ENCODE results near the gene SLC26A6.

SLC26A6 gene

GRCh38 chr3:48648188-48648850 lies 13.1 kb upstream of the SLC26A6 start:
- H3K36me3 ChIP-seq (ENCODE audit: control insufficient read depth in 2 of 2, insufficient read depth in 2 of 2, low read length in 2 of 2) = no peaks in the 10 kb centered on the region
- no peak overlapping the region for H3K9ac ChIP-seq (ENCODE audit: low read depth in 1 of 2, low read length in 2 of 2)
- H3K4me1 ChIP-seq (ENCODE audit: control insufficient read depth in 2 of 2, insufficient read depth in 2 of 2, low read length in 2 of 2) = peaks cover 0 to 3% of the 10 kb centered on the region in 2 donors
- H3K27ac ChIP-seq (ENCODE audit: low read depth in 2 of 2, low read length in 2 of 2) = no peak overlapping the region
- H3K9me3 ChIP-seq (ENCODE audit: control insufficient read depth in 2 of 2, low read length in 2 of 2) = no peaks in the 10 kb centered on the region
- H3K27me3 ChIP-seq (ENCODE audit: control insufficient read depth in 2 of 2, insufficient read depth in 2 of 2, low read length in 2 of 2) = no peaks in the 10 kb centered on the region
- no peak overlapping the region for H3K4me3 ChIP-seq (ENCODE audit: low read length in 2 of 2)

GRCh38 chr3:48647714-48648113 lies 12.5 kb upstream of the SLC26A6 start:
- Histone ChIP-seq H3K4me3 (ENCODE audit: low read length in 2 of 2) (no peak overlapping the region), H3K27ac (ENCODE audit: low read depth in 2 of 2, low read length in 2 of 2) (no peak overlapping the region), H3K9ac (ENCODE audit: low read depth in 1 of 2, low read length in 2 of 2) (no peak overlapping the region), H3K27me3 (ENCODE audit: control insufficient read depth in 2 of 2, insufficient read depth in 2 of 2, low read length in 2 of 2) (no peaks in the 10 kb centered on the region), H3K9me3 (ENCODE audit: control insufficient read depth in 2 of 2, low read length in 2 of 2) (no peaks in the 10 kb centered on the region), H3K4me1 (ENCODE audit: control insufficient read depth in 2 of 2, insufficient read depth in 2 of 2, low read length in 2 of 2) (peaks cover 0 to 3% of the 10 kb centered on the region in 2 donors), H3K36me3 (ENCODE audit: control insufficient read depth in 2 of 2, insufficient read depth in 2 of 2, low read length in 2 of 2) (no peaks in the 10 kb centered on the region)

- H3K36me3 ChIP-seq (ENCODE audit: control insufficient read depth in 2 of 2, insufficient read depth in 2 of 2, low read length in 2 of 2) = no peaks in the 10 kb centered on the region
- H3K4me3 ChIP-seq (ENCODE audit: low read length in 2 of 2) = no peak overlapping the region
- H3K9ac ChIP-seq (ENCODE audit: low read depth in 1 of 2, low read length in 2 of 2) = no peak overlapping the region
- H3K4me1 ChIP-seq (ENCODE audit: control insufficient read depth in 2 of 2, insufficient read depth in 2 of 2, low read length in 2 of 2) = no peaks in the 10 kb centered on the region
- H3K27ac ChIP-seq (ENCODE audit: low read depth in 2 of 2, low read length in 2 of 2) = no peak overlapping the region
- no peaks in the 10 kb centered on the region for H3K9me3 ChIP-seq (ENCODE audit: control insufficient read depth in 2 of 2, low read length in 2 of 2)
- H3K27me3 ChIP-seq (ENCODE audit: control insufficient read depth in 2 of 2, insufficient read depth in 2 of 2, low read length in 2 of 2) = no peaks in the 10 kb centered on the region
These were observed 9.9 kb upstream of the SLC26A6 start for GRCh38 chr3:48644898-48645760.

GRCh38 chr3:48642605-48643004 lies 7.3 kb upstream of the SLC26A6 start:
- H3K27me3 ChIP-seq (ENCODE audit: control insufficient read depth in 2 of 2, insufficient read depth in 2 of 2, low read length in 2 of 2) = no peaks in the 10 kb centered on the region
- H3K4me1 ChIP-seq (ENCODE audit: control insufficient read depth in 2 of 2, insufficient read depth in 2 of 2, low read length in 2 of 2) = no peaks in the 10 kb centered on the region
- no peak overlapping the region for H3K9ac ChIP-seq (ENCODE audit: low read depth in 1 of 2, low read length in 2 of 2)
- H3K36me3 ChIP-seq (ENCODE audit: control insufficient read depth in 2 of 2, insufficient read depth in 2 of 2, low read length in 2 of 2) = no peaks in the 10 kb centered on the region
- no peak overlapping the region for H3K27ac ChIP-seq (ENCODE audit: low read depth in 2 of 2, low read length in 2 of 2)
- no peaks in the 10 kb centered on the region for H3K9me3 ChIP-seq (ENCODE audit: control insufficient read depth in 2 of 2, low read length in 2 of 2)
- no peak overlapping the region for H3K4me3 ChIP-seq (ENCODE audit: low read length in 2 of 2)

GRCh38 chr3:48641396-48641795 lies 6.1 kb upstream of the SLC26A6 start:
- H3K9ac ChIP-seq (ENCODE audit: low read depth in 1 of 2, low read length in 2 of 2) = no peak overlapping the region
- H3K36me3 ChIP-seq (ENCODE audit: control insufficient read depth in 2 of 2, insufficient read depth in 2 of 2, low read length in 2 of 2) = no peaks in the 10 kb centered on the region
- no peaks in the 10 kb centered on the region for H3K9me3 ChIP-seq (ENCODE audit: control insufficient read depth in 2 of 2, low read length in 2 of 2)
- no peak overlapping the region for H3K27ac ChIP-seq (ENCODE audit: low read depth in 2 of 2, low read length in 2 of 2)
- no peak overlapping the region for H3K4me3 ChIP-seq (ENCODE audit: low read length in 2 of 2)
- peaks cover 0 to under 1% of the 10 kb centered on the region in 2 donors for H3K4me1 ChIP-seq (ENCODE audit: control insufficient read depth in 2 of 2, insufficient read depth in 2 of 2, low read length in 2 of 2)
- no peaks in the 10 kb centered on the region for H3K27me3 ChIP-seq (ENCODE audit: control insufficient read depth in 2 of 2, insufficient read depth in 2 of 2, low read length in 2 of 2)

GRCh38 chr3:48639944-48640606 lies 4.8 kb upstream of the SLC26A6 start:
- Histone ChIP-seq H3K27ac (ENCODE audit: low read depth in 2 of 2, low read length in 2 of 2) (no peak overlapping the region), H3K9ac (ENCODE audit: low read depth in 1 of 2, low read length in 2 of 2) (no peak overlapping the region), H3K9me3 (ENCODE audit: control insufficient read depth in 2 of 2, low read length in 2 of 2) (no peaks in the 10 kb centered on the region), H3K4me1 (ENCODE audit: control insufficient read depth in 2 of 2, insufficient read depth in 2 of 2, low read length in 2 of 2) (peaks cover 7 to 9% of the 10 kb centered on the region in 2 donors), H3K4me3 (ENCODE audit: low read length in 2 of 2) (no peak overlapping the region), H3K27me3 (ENCODE audit: control insufficient read depth in 2 of 2, insufficient read depth in 2 of 2, low read length in 2 of 2) (no peaks in the 10 kb centered on the region), H3K36me3 (ENCODE audit: control insufficient read depth in 2 of 2, insufficient read depth in 2 of 2, low read length in 2 of 2) (no peaks in the 10 kb centered on the region)

- no peaks in the 10 kb centered on the region for H3K9me3 ChIP-seq (ENCODE audit: control insufficient read depth in 2 of 2, low read length in 2 of 2)
- no peak overlapping the region for H3K27ac ChIP-seq (ENCODE audit: low read depth in 2 of 2, low read length in 2 of 2)
- peaks cover 17 to 19% of the 10 kb centered on the region in 2 donors for H3K4me1 ChIP-seq (ENCODE audit: control insufficient read depth in 2 of 2, insufficient read depth in 2 of 2, low read length in 2 of 2)
- no peak overlapping the region for H3K4me3 ChIP-seq (ENCODE audit: low read length in 2 of 2)
- peaks cover 11 to 12% of the 10 kb centered on the region in 2 donors for H3K36me3 ChIP-seq (ENCODE audit: control insufficient read depth in 2 of 2, insufficient read depth in 2 of 2, low read length in 2 of 2)
- no peak overlapping the region for H3K9ac ChIP-seq (ENCODE audit: low read depth in 1 of 2, low read length in 2 of 2)
- H3K27me3 ChIP-seq (ENCODE audit: control insufficient read depth in 2 of 2, insufficient read depth in 2 of 2, low read length in 2 of 2) = no peaks in the 10 kb centered on the region
These were observed 2.0 kb upstream of the SLC26A6 start for GRCh38 chr3:48637305-48637704.

- H3K9ac ChIP-seq (ENCODE audit: low read depth in 1 of 2, low read length in 2 of 2) = peak overlapping the region; percentile 75 to 76
- H3K27ac ChIP-seq (ENCODE audit: low read depth in 2 of 2, low read length in 2 of 2) = peak overlapping the region; percentile 81 to 82
- H3K4me3 ChIP-seq (ENCODE audit: low read length in 2 of 2) = peak overlapping the region; percentile 68 to 84
- no peaks in the 10 kb centered on the region for H3K27me3 ChIP-seq (ENCODE audit: control insufficient read depth in 2 of 2, insufficient read depth in 2 of 2, low read length in 2 of 2)
- H3K36me3 ChIP-seq (ENCODE audit: control insufficient read depth in 2 of 2, insufficient read depth in 2 of 2, low read length in 2 of 2) = peaks cover 19 to 22% of the 10 kb centered on the region in 2 donors
- no peaks in the 10 kb centered on the region for H3K9me3 ChIP-seq (ENCODE audit: control insufficient read depth in 2 of 2, low read length in 2 of 2)
- peaks cover 17 to 19% of the 10 kb centered on the region in 2 donors for H3K4me1 ChIP-seq (ENCODE audit: control insufficient read depth in 2 of 2, insufficient read depth in 2 of 2, low read length in 2 of 2)
These were observed 941 bp upstream of the SLC26A6 start for GRCh38 chr3:48636149-48636655.

- Histone ChIP-seq H3K9me3 (ENCODE audit: control insufficient read depth in 2 of 2, low read length in 2 of 2) (no peaks in the 10 kb centered on the region), H3K27me3 (ENCODE audit: control insufficient read depth in 2 of 2, insufficient read depth in 2 of 2, low read length in 2 of 2) (no peaks in the 10 kb centered on the region), H3K4me3 (ENCODE audit: low read length in 2 of 2) (peak overlapping the region; percentile 68 to 84), H3K9ac (ENCODE audit: low read depth in 1 of 2, low read length in 2 of 2) (peak overlapping the region; percentile 75 to 79), H3K36me3 (ENCODE audit: control insufficient read depth in 2 of 2, insufficient read depth in 2 of 2, low read length in 2 of 2) (peaks cover 32 to 37% of the 10 kb centered on the region in 2 donors), H3K27ac (ENCODE audit: low read depth in 2 of 2, low read length in 2 of 2) (peak overlapping the region; percentile 61 to 80), H3K4me1 (ENCODE audit: control insufficient read depth in 2 of 2, insufficient read depth in 2 of 2, low read length in 2 of 2) (peaks cover 17 to 19% of the 10 kb centered on the region in 2 donors)
These were observed 520 bp downstream of the SLC26A6 start for GRCh38 chr3:48634661-48635221.

Measured in mucosa of rectum (tissue), 2 donors.